Common myeloid progenitor, CD34-positive (primary cell): ENCODE results near the gene NCSTN. TPM values are rescaled to one million over a fixed set of nuclear protein-coding genes. Genes with fewer than 3 reads are reported as not detected.

ENCODE experiments used
- CTCF ChIA-PET: fragments of 350-600 bp; sonication (Branson Sonifier 250); formaldehyde crosslinking; loops from one replicate; lab custom pipeline; 2021; ENCODE audit warnings: antibody characterized with exemption; lab: Charles Lee
- POLR2A ChIA-PET: fragments of 350-600 bp; sonication (Branson Sonifier 250); formaldehyde crosslinking; loops from one replicate; lab custom pipeline; 2021; ENCODE audit warnings: antibody characterized with exemption; lab: Charles Lee
- DNase-seq, 3 donors: peaks; one replicate each; pipeline versions ENCODE4 v3.0.0 to v3.0.0-alpha.2; 2013
- H3K27ac ChIP-seq, 2 experiments: 1 replicate in 1 of 2; 2 replicates in 1 of 2; pipeline ENCODE4 v1.7.0; 2013; ENCODE audit warnings: inconsistent platforms in 2 of 2, low read length in 2 of 2, mild to moderate bottlenecking in 2 of 2, low read depth in 1 of 2, moderate library complexity in 1 of 2; ENCODE audit not compliant: severe bottlenecking in 2 of 2, insufficient read depth in 1 of 2, poor library complexity in 1 of 2
- H3K27me3 ChIP-seq, 5 experiments: replicated peaks in 2 of 5; 1 replicate in 3 of 5; 2 replicates in 2 of 5; pipeline versions ENCODE4 v1.6.1 to v1.7.0; 2013; ENCODE audit warnings: low read length in 4 of 5, mild to moderate bottlenecking in 2 of 5, moderate library complexity in 2 of 5, inconsistent platforms in 1 of 5; ENCODE audit not compliant: insufficient read depth in 5 of 5, control insufficient read depth in 4 of 5
- H3K36me3 ChIP-seq, 4 experiments: 1 replicate in 2 of 4; 2 replicates in 2 of 4; pipeline versions ENCODE4 v1.6.1 to v1.7.0; 2013; ENCODE audit warnings: low read length in 3 of 4, control low read depth in 1 of 4, mild to moderate bottlenecking in 1 of 4; ENCODE audit not compliant: control insufficient read depth in 4 of 4, insufficient read depth in 4 of 4
- H3K4me1 ChIP-seq, 4 experiments: 1 replicate in 3 of 4; 2 replicates in 1 of 4; pipeline versions ENCODE4 v1.6.1 to v1.7.1; 2013; ENCODE audit warnings: low read length in 3 of 4, mild to moderate bottlenecking in 3 of 4, control low read depth in 1 of 4, inconsistent platforms in 1 of 4, moderate library complexity in 1 of 4; ENCODE audit not compliant: control insufficient read depth in 4 of 4, insufficient read depth in 4 of 4; ENCODE audit errors: control extremely low read depth in 1 of 4
- H3K4me3 ChIP-seq, 7 experiments: 1 replicate in 4 of 7; 2 replicates in 3 of 7; pipeline versions ENCODE4 v1.5.1 to v1.7.0; 2013; ENCODE audit warnings: mild to moderate bottlenecking in 7 of 7, low read length in 6 of 7, moderate library complexity in 6 of 7, inconsistent platforms in 2 of 7, low read depth in 2 of 7, control low read depth in 1 of 7; ENCODE audit not compliant: insufficient read depth in 4 of 7, control insufficient read depth in 1 of 7; ENCODE audit errors: extremely low read depth in 1 of 7
- H3K9me3 ChIP-seq, 5 experiments: 1 replicate in 4 of 5; 2 replicates in 1 of 5; pipeline versions ENCODE4 v1.6.1 to v1.7.1; 2013; ENCODE audit warnings: low read length in 4 of 5, mild to moderate bottlenecking in 2 of 5, inconsistent platforms in 1 of 5, low read depth in 1 of 5, moderate library complexity in 1 of 5; ENCODE audit not compliant: control insufficient read depth in 4 of 5, insufficient read depth in 2 of 5; ENCODE audit errors: control extremely low read depth in 1 of 5
- WGBS: methylation state at CpG from one replicate; pipeline ENCODE4 v1.1.5; 2013; ENCODE audit not compliant: insufficient coverage; 5-methylcytosine and 5-hydroxymethylcytosine counted together
- polyA plus RNA-seq: library from polyadenylated mRNA; unstranded; fragments of 120-200 nt; gene quantifications from one replicate; pipeline ENCODE4 v1.2.1, GENCODE V29; 2013

Gene NCSTN
- polyA plus RNA-seq, result 83.6 TPM

GRCh38 chr1:160342953-160343869 lies at the start of gene NCSTN, which contains the start of gene COPA:
NCSTN (plus strand) TSS chr1:160343383; CDS start chr1:160343397, 14 bp downstream.
COPA (minus strand) TSS chr1:160343250; CDS start chr1:160343170, 80 bp downstream.
- ChIA-PET CTCF (interaction anchor here (0.8 to 26.0 kb wide), 4 partner anchors 12 to 121 kb away, joined by 3 to 437 read pairs (median 20); no protein-coding TSS in a partner anchor), POLR2A (interaction anchor here (0.7 kb wide), 1 partner anchor 85 kb away, joined by 6 read pairs; no protein-coding TSS in a partner anchor)
- H3K27me3 ChIP-seq, result no peaks in the 10 kb centered on the region
- WGBS, result 0% methylated on average over 50 of the region's 58 CpGs
- peak within 1 kb of the TSS; percentile 91 to 100 (median 98) for H3K4me3 ChIP-seq
- peaks cover 23 to 41% (median 32%) of the 10 kb centered on the region in 4 experiments for H3K4me1 ChIP-seq
- no peaks in the 10 kb centered on the region for H3K9me3 ChIP-seq
- peak within 1 kb of the TSS; percentile 98 to 99 for H3K27ac ChIP-seq
- H3K36me3 ChIP-seq, result peaks cover 13 to 43% (median 24%) of the 10 kb centered on the region in 4 experiments
- peak; percentile 94 to 97 (median 95) for DNase-seq

DNA sequence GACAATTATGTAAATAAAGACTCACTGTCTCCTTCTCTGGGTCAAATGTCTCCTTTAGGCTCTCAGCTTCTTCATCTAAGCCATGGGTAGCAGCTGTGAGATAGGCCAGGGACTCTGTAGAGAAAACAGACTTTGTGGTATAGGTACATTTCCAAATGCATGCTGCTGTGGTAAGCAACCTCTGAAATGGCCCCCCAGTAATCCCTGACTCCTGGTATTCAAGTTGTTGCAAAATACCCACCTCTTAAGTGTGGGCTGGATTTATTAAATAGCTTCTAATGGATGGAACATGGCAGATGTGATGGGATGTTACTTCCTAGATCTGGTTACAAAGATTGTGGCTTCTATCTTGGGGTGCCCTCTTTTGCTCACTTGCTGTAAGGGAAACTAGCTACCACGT lies 47.1 kb upstream of the NCSTN start:
- Histone ChIP-seq H3K27ac (no peak overlapping the region), H3K27me3 (no peaks in the 10 kb centered on the region), H3K36me3 (peaks cover 32 to 86% (median 71%) of the 10 kb centered on the region in 4 experiments), H3K9me3 (no peaks in the 10 kb centered on the region), H3K4me3 (no peak overlapping the region), H3K4me1 (no peaks in the 10 kb centered on the region)
- POLR2A ChIA-PET, result no interaction called here
- WGBS, result 86% methylated on average over 1 of the region's 1 CpG
- CTCF ChIA-PET, result interaction anchor here (0.5 to 1.3 kb wide), 7 partner anchors 9 to 148 kb away, joined by 3 to 4 read pairs (median 3); no protein-coding TSS in a partner anchor
- DNase-seq, result no peak

- no peak overlapping the region for H3K27ac ChIP-seq
- ChIA-PET POLR2A (no interaction called here), CTCF (interaction anchor here (0.9 to 5.2 kb wide), 2 partner anchors 9 to 30 kb away, joined by 4 to 37 read pairs; no protein-coding TSS in a partner anchor)
- WGBS, result 100% methylated on average over 1 of the region's 7 CpGs
- no peak for DNase-seq
- peaks cover 24 to 67% (median 46%) of the 10 kb centered on the region in 4 experiments for H3K36me3 ChIP-seq
- H3K27me3 ChIP-seq, result no peaks in the 10 kb centered on the region
- H3K9me3 ChIP-seq, result no peaks in the 10 kb centered on the region
- H3K4me3 ChIP-seq, result no peak overlapping the region
- H3K4me1 ChIP-seq, result no peaks in the 10 kb centered on the region
Observed at GRCh38 chr1:160300173-160300572, 43.0 kb upstream of the NCSTN start.

DNA sequence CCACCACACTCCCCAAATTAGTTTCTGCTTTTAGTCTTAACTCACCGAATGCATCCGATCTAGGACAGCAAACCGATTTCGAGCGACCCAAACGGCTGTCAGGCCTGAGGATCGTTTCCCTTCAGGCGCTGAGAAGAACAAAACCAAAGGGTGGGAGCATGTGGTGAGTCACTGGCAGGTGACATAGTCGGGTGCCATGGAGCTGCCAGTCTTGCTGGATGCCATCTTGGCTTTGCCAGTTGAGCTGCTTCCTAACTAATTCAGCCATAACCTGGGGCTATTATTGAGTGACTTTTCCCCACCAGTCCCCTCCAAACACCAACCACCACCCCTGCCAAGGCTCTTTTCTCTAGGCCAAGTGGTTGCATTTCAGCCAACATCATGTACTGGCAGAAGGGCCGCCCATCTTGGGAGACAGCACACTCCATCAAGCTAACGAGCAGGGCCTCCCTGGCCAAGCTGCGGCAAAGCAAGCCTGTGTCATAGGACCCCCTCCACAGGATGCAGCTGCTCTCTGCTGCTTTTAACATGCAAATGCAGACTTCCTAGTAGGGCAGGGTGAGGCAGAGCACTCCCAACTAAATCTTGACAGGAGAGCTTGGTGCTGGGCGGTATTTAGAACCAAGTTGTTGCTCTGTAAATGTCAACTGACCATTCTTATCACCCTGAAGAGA lies 35.9 kb upstream of the NCSTN start:
- Histone ChIP-seq H3K27me3 (no peaks in the 10 kb centered on the region), H3K9me3 (no peaks in the 10 kb centered on the region), H3K4me1 (no peaks in the 10 kb centered on the region), H3K36me3 (peaks cover 34 to 90% (median 60%) of the 10 kb centered on the region in 4 experiments), H3K4me3 (no peak overlapping the region), H3K27ac (peak overlapping the region in 1 of 2 experiments; percentile 21)
- 78% methylated on average over 12 of the region's 13 CpGs for WGBS
- peak; percentile 38 to 90 (median 53) for DNase-seq
- CTCF ChIA-PET, result interaction anchor here (0.8 to 2.6 kb wide), 5 partner anchors 9 to 84 kb away, joined by 3 to 18 read pairs (median 5); no protein-coding TSS in a partner anchor
- POLR2A ChIA-PET, result no interaction called here

DNA sequence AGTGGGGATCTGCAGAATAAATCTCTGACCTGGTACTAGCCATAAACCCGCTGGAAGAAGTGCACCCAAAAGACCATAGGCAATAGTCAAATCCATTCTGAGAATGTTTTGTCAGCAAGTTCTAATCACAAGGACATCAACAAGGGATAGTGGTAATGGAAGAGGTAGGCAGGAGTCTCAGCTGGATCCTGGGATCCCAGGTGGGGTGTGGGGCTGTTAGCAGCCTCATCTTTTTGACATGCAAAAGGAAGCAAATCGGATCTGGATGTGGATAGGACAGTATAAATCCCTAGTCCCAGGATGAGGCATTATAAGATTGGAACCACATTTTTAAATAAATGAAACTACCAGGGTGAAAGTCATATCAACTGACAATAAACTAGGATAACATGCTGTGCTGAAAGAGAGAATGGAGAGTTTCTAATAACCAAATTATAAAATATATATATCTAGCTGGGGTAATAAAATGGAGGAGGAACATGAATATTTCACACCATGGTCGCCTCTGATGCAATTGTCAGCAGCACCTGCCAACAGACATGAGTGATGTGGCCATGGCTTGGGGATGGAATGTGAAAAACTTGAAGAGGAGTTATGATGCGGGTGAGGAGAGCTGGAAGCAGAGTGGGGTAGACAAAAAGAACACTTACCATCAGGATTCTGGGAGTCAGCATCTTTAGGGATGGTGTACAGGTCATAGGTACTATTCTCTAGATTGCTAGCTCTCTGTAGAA lies 34.6 kb upstream of the NCSTN start:
- ChIA-PET CTCF (interaction anchor here (0.7 to 1.4 kb wide), 4 partner anchors 11 to 130 kb away, joined by 3 to 7 read pairs (median 3); no protein-coding TSS in a partner anchor), POLR2A (interaction anchor here (0.6 kb wide), 2 partner anchors 34 to 96 kb away, joined by 3 to 5 read pairs; no protein-coding TSS in a partner anchor)
- WGBS, result 94% methylated on average over 3 of the region's 4 CpGs
- Histone ChIP-seq H3K4me3 (no peak overlapping the region), H3K9me3 (no peaks in the 10 kb centered on the region), H3K4me1 (no peaks in the 10 kb centered on the region), H3K36me3 (peaks cover 42 to 94% (median 63%) of the 10 kb centered on the region in 4 experiments), H3K27me3 (no peaks in the 10 kb centered on the region), H3K27ac (no peak overlapping the region)
- DNase-seq, result no peak

DNA sequence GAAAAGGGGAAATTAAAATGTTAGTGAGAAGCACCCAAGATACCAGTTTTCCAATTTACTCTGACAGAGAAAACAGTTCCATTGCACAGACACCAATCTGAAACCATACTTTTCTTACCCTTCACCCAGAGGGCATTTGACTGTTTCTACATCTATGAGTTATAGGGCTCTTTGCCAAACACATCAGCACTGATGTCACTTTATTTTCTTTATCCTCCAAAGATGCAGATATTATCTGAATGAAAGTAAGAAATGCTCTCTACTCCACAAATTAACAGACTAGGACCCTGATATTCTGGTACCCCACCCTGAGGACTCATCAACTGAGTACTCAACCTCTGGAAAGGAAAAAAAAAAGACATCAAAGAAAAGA lies 34.0 kb upstream of the NCSTN start:
- ChIA-PET CTCF (interaction anchor here (0.7 to 1.4 kb wide), 3 partner anchors 10 to 130 kb away, joined by 3 to 7 read pairs (median 3); no protein-coding TSS in a partner anchor), POLR2A (no interaction called here)
- no peak for DNase-seq
- Histone ChIP-seq H3K27me3 (no peaks in the 10 kb centered on the region), H3K4me3 (no peak overlapping the region), H3K27ac (no peak overlapping the region), H3K4me1 (no peaks in the 10 kb centered on the region), H3K9me3 (no peaks in the 10 kb centered on the region), H3K36me3 (peaks cover 43 to 94% (median 65%) of the 10 kb centered on the region in 4 experiments)
